Ascending aorta (tissue), 2 donors: ENCODE measurements around the gene RFPL2. TPM values are rescaled to one million over a fixed set of nuclear protein-coding genes. Genes with fewer than 3 reads are reported as not detected.
"Not testable (repeated sequence)": the region's sequence is repeated elsewhere in the genome, so short reads cannot be mapped to it uniquely, and the experiment has no call there.

Experiments
- DNase-seq, 2 donors: peaks; one replicate each; pipeline ENCODE4 v3.0.0-alpha.2; 2019; ENCODE audit warnings: low spot score in 2 of 2
- H3K27ac ChIP-seq, 2 donors: fragments of 200-600 bp; sonication (generic); one replicate each; pipeline ENCODE4 v1.5.1; 2016 to 2017; ENCODE audit warnings: mild to moderate bottlenecking in 1 of 2
- H3K27me3 ChIP-seq: fragments of 200-600 bp; sonication (generic); one replicate; pipeline ENCODE4 v1.5.1; 2017
- H3K36me3 ChIP-seq, 2 donors: fragments of 200-600 bp; sonication (generic); one replicate each; pipeline ENCODE4 v1.5.1; 2016
- H3K4me1 ChIP-seq, 2 donors: fragments of 200-600 bp; sonication (generic); one replicate each; pipeline ENCODE4 v1.5.1; 2016 to 2017; ENCODE audit warnings: mild to moderate bottlenecking in 1 of 2
- H3K4me3 ChIP-seq, 2 donors: fragments of 200-600 bp; sonication (generic); one replicate each; pipeline ENCODE4 v1.5.1; 2016 to 2017; ENCODE audit warnings: mild to moderate bottlenecking in 1 of 2
- H3K9me3 ChIP-seq, 2 donors: fragments of 200-600 bp; sonication (generic); one replicate each; pipeline ENCODE4 v1.5.1; 2016
- intact Hi-C: fragments of 100-400 bp; cut with DNase I; formaldehyde crosslinking; loops from one replicate; pipeline ENCODE4 v1.15.1; 2023
- total RNA-seq: library from RNA; depleted of rRNA; stranded (reverse); fragments of >200 nt; gene quantifications from one replicate; pipeline ENCODE4 v1.1.0, GENCODE V29; 2016
- TF ChIP-seq, protein P1 (sequence below), 3 experiments: fragments of 200-600 bp in 2 of 3; fragments of 450-650 bp in 1 of 3; sonication (generic) in 2 of 3; IDR thresholded peaks; one replicate each; pipeline ENCODE4 v1.5.1; 2016 to 2019; ENCODE audit warnings: antibody characterized with exemption in 3 of 3, mild to moderate bottlenecking in 1 of 3, moderate library complexity in 1 of 3

RFPL2 gene
- total RNA-seq, 1 donor from 2014 or later: not detected

DNA sequence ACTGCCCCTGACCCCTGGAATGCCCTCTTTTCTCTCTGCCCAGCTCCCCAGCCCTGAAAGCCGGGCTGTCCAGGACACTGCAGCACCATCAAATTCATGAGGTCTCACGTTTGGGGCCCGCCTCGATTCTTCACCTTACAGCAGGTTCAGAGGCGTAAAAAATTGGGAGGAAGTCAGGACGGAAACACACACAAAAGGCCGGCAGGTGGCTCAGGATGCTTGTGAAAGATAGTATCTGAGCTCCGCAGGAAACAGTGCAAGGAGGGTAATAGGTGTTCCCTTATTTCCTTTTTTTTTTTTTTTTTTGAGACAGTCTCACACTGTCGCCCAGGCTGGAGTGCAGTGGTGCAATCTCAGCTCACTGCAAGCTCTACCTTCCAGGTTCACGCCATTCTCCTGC is 4.1 kb downstream of the RFPL2 start:
- no peak overlapping the region for H3K4me3 ChIP-seq
- TF ChIP-seq, protein P1, sequence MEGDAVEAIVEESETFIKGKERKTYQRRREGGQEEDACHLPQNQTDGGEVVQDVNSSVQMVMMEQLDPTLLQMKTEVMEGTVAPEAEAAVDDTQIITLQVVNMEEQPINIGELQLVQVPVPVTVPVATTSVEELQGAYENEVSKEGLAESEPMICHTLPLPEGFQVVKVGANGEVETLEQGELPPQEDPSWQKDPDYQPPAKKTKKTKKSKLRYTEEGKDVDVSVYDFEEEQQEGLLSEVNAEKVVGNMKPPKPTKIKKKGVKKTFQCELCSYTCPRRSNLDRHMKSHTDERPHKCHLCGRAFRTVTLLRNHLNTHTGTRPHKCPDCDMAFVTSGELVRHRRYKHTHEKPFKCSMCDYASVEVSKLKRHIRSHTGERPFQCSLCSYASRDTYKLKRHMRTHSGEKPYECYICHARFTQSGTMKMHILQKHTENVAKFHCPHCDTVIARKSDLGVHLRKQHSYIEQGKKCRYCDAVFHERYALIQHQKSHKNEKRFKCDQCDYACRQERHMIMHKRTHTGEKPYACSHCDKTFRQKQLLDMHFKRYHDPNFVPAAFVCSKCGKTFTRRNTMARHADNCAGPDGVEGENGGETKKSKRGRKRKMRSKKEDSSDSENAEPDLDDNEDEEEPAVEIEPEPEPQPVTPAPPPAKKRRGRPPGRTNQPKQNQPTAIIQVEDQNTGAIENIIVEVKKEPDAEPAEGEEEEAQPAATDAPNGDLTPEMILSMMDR (IDR thresholded peaks at IDR 0.05): no peak
- H3K27ac ChIP-seq: no peak overlapping the region
- no peaks in the 10 kb centered on the region for H3K36me3 ChIP-seq
- DNase-seq: no peak
- intact Hi-C loops: no loop called here
- no peaks in the 10 kb centered on the region for H3K9me3 ChIP-seq
- H3K4me1 ChIP-seq: no peaks in the 10 kb centered on the region
- peaks cover 6% of the 10 kb centered on the region for H3K27me3 ChIP-seq

DNA sequence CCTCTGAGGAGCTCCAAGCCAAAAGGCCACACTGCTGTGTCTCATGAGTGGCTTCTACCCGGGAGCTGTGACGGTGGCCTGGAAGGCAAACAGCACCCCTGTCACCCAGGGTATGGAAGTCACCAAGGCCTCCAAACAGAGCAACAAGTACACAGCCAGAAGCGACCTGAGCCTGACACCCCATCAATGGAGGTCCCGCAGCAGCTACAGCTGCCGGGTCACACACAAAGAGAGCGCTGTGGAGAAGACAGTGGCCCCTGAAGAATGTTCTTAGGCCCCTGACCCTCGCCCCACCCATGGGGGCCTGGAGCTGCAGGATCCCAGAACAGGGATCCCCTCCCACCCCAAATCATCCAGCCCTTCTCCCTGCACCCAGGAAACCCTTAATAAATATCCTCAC is 4.9 kb downstream of the RFPL2 start:
- Histone ChIP-seq H3K4me1 (no peaks in the 10 kb centered on the region), H3K36me3 (no peaks in the 10 kb centered on the region), H3K4me3 (no peak overlapping the region), H3K9me3 (no peaks in the 10 kb centered on the region), H3K27ac (no peak overlapping the region), H3K27me3 (peaks cover 6% of the 10 kb centered on the region)
- TF ChIP-seq, protein P1 (IDR thresholded peaks at IDR 0.05): no peak
- intact Hi-C loops: no loop called here
- DNase-seq: no peak

DNA sequence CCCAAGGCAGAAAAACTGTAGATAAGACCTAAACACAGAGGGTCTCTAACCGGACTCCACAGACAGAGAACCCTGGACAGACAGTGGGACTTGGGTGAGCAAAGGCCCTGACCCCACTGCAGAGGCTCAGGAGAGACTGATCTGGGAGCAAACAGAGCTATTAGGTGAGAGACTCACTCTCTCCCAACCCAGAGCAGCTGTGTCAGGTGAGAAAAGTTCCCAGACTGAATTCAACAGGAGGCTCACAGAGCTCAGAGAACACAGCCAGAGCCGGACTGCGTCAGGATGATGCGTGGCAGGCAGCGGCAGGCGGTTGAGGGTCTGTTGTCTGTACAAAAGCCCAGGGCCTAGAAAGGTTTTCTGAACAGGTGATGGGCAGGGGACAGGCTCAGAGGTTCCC is 5.5 kb downstream of the RFPL2 start:
- DNase-seq: no peak
- no peaks in the 10 kb centered on the region for H3K4me1 ChIP-seq
- TF ChIP-seq, protein P1 (IDR thresholded peaks at IDR 0.05): no peak
- H3K27ac ChIP-seq: no peak overlapping the region
- peaks cover 6% of the 10 kb centered on the region for H3K27me3 ChIP-seq
- intact Hi-C loops: no loop called here
- no peaks in the 10 kb centered on the region for H3K9me3 ChIP-seq
- H3K4me3 ChIP-seq: no peak overlapping the region
- no peaks in the 10 kb centered on the region for H3K36me3 ChIP-seq

DNA sequence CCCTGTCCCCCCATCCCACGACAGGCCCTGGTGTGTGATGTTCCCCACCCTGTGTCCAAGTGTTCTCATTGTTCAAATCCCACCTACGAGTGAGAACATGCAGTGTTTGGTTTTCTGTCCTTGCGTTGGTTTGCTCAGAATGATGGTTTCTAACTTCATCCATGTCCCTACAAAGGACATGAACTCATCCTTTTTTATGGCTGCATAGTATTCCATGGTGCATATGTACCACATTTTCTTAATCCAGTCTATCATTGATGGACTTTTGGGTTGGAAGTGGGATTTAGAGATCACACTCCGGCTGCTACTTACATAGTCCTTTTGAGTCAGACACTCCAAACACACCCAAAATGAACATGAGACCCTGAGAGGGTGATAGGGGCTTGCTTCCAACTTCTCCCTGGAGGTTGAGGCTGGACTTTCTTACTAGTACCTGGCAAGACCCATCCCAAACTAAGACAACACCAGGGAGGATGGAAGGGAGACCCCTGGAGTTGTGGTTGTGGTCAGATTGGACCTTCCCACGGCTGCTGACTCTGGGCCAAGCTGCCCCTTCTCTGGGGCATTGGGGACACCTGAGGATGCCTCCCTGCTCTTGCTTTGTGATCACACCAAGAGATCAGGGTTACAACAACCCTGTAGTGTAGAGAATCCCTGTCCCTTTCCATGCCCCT is 7.2 kb downstream of the RFPL2 start:
- intact Hi-C loops, H3K36me3 ChIP-seq, H3K9me3 ChIP-seq: not testable (repeated sequence)

DNA sequence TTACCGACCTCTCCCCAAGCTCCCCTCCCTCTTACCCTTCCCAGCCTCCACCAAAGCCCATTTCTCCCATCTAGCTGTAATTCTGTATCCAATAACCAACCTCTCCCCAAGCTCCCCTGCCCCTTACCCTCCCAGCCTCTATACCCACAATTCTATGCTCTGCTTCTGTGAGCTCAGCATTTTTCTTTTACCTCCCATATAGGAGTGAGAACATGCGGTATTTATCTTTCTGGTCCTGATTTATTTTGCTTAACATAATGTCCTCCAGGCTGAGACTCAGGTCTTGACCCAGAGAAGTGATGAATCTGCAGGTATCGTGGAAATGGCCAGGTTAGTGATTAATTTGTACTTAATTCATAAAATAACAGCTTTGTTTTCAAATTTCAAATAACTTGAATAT is 9.0 kb downstream of the RFPL2 start:
- H3K9me3 ChIP-seq, H3K27ac ChIP-seq, intact Hi-C loops, DNase-seq, H3K4me3 ChIP-seq, H3K4me1 ChIP-seq, H3K36me3 ChIP-seq, H3K27me3 ChIP-seq: not testable (repeated sequence)

More for the DNA sequence above, 7.2 kb downstream of the RFPL2 start:
- H3K27me3 ChIP-seq, H3K4me3 ChIP-seq, H3K4me1 ChIP-seq, H3K27ac ChIP-seq, DNase-seq: not testable (repeated sequence)

DNA sequence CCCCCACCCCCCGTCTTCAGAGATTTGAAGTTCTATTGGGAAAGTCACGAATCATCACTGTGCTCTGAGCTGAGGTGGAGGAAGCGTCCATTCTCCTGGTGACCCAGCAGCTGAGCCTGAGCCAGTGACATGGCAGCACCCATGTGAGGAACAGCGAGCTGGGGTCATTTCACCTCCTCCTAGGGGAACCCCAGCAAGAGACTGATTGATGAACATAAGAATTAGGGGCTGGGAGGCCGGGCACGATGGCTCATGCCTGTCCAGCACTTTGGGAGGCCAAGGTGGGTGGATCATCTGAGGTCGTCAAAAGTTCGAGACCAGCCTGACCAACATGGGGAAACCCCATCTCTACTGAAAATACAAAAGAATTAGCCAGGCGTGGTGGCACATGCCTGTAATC is 11.5 kb downstream of the RFPL2 start:
- H3K27me3 ChIP-seq, intact Hi-C loops, H3K4me1 ChIP-seq, H3K4me3 ChIP-seq, H3K9me3 ChIP-seq, H3K36me3 ChIP-seq, DNase-seq, H3K27ac ChIP-seq: not testable (repeated sequence)

DNA sequence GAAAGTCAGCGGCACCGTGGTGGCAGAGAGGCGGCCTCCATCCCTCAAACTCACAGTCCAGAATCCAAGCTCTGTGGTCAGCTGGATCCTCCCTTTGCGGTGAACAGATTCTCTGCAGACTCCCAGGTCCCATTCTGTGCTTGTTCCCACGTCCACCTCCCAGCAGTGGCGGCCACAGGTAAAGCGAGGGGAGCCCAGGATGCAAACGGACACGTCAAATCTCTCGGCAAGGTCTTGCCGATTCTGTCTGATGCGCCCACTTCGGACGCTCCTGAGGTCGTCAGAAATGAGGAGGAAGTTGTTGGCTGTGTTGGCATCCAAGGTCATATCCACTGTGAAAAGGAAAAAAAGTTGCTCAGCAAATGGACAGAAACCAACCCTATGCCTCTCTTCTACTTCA is 13.9 kb downstream of the RFPL2 start:
- H3K4me3 ChIP-seq, H3K9me3 ChIP-seq, H3K36me3 ChIP-seq, H3K27me3 ChIP-seq, H3K4me1 ChIP-seq, H3K27ac ChIP-seq, DNase-seq, intact Hi-C loops: not testable (repeated sequence)

DNA sequence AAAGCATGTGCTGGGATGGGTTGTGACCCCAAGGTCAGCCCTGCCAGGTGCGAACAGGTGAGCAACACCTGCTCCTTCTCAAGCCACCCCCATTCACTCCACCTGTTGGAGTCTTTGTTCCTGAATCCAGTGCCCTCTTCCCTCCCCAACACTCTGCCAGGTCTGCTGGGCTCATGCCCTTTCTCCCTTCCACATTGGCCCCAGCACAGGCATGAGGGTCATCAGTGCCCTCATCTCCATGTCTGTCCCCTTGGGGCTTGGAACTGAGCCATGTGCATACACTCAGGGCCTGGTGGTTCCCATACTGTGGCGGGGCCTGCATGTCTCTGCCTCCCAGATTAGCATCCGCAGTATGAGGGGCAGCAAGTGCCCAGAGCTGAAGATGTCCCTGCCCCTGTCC is 19.1 kb downstream of the RFPL2 start:
- intact Hi-C loops: no loop called here
- H3K4me3 ChIP-seq: no peak overlapping the region
- no peak for DNase-seq

More for the DNA sequence above, 19.1 kb downstream of the RFPL2 start:
- H3K27me3 ChIP-seq: no peaks in the 10 kb centered on the region
- TF ChIP-seq, protein P1 (IDR thresholded peaks at IDR 0.05): no peak
- H3K27ac ChIP-seq: no peak overlapping the region
- no peaks in the 10 kb centered on the region for H3K4me1 ChIP-seq
- H3K9me3 ChIP-seq: no peaks in the 10 kb centered on the region
- no peaks in the 10 kb centered on the region for H3K36me3 ChIP-seq
